H1 (cell line): ENCODE measurements around the gene WRAP73. TPM values are rescaled to one million over a fixed set of nuclear protein-coding genes. Genes with fewer than 3 reads are reported as not detected.

ENCODE experiments used
- CTCF ChIA-PET: fragments of 300-600 bp; sonication (Branson Sonifier 250); formaldehyde crosslinking; loops from one replicate; lab custom pipeline; 2021; ENCODE audit not compliant: partially characterized antibody; lab: Charles Lee
- POLR2A ChIA-PET: fragments of 300-600 bp; sonication (Branson Sonifier 250); formaldehyde crosslinking; loops from one replicate; lab custom pipeline; 2021; ENCODE audit warnings: inconsistent platforms; ENCODE audit not compliant: partially characterized antibody; lab: Charles Lee
- DNase-seq, 2 experiments: peaks; one replicate each; pipeline versions ENCODE4 v3.0.0 to v3.0.0-alpha.2; 2010 to 2022; ENCODE audit warnings: low spot score in 2 of 2, low read depth in 1 of 2, mixed read lengths in 1 of 2
- FAIRE-seq: peaks from 2 replicates; lab custom pipeline; 2011; peaks lifted over from hg19 to GRCh38; lab: Jason Lieb, UNC
- H2AFZ ChIP-seq: 2 replicates; pipeline ENCODE4 v1.8.1; 2012; ENCODE audit warnings: low read length, inconsistent platforms
- H2AK5ac ChIP-seq: 2 replicates; pipeline ENCODE4 v1.6.1; 2013; ENCODE audit warnings: low read depth, low read length
- H2BK120ac ChIP-seq: replicated peaks from 2 replicates; pipeline ENCODE3; 2013; ENCODE audit warnings: low read depth, low read length, inconsistent platforms
- H2BK12ac ChIP-seq: 2 replicates; pipeline ENCODE4 v1.6.1; 2013; ENCODE audit warnings: low read depth, low read length
- H2BK15ac ChIP-seq: 2 replicates; pipeline ENCODE4 v1.6.1; 2013; ENCODE audit warnings: low read length
- H2BK20ac ChIP-seq: 2 replicates; pipeline ENCODE4 v1.6.1; 2013; ENCODE audit warnings: low read length
- H2BK5ac ChIP-seq: 2 replicates; pipeline ENCODE4 v1.6.1; 2013; ENCODE audit warnings: low read depth, low read length
- H3K14ac ChIP-seq: 2 replicates; pipeline ENCODE4 v1.6.1; 2013; ENCODE audit warnings: inconsistent platforms; ENCODE audit not compliant: insufficient read length
- H3K18ac ChIP-seq: 2 replicates; pipeline ENCODE4 v1.6.1; 2013; ENCODE audit warnings: low read length; ENCODE audit errors: extremely low read depth
- H3K23ac ChIP-seq: 2 replicates; pipeline ENCODE4 v1.6.1; 2013; ENCODE audit warnings: inconsistent platforms; ENCODE audit not compliant: insufficient read length
- H3K23me2 ChIP-seq: 2 replicates; pipeline ENCODE4 v1.6.1; 2013; ENCODE audit warnings: low read depth, low read length
- H3K27ac ChIP-seq: 2 replicates; pipeline ENCODE4 v1.6.1; 2011; ENCODE audit warnings: low read depth, low read length, inconsistent platforms
- H3K27me3 ChIP-seq, 4 experiments: replicated peaks in 1 of 4; 1 replicate in 1 of 4; 2 replicates in 3 of 4; pipeline versions ENCODE4 v1.6.1 to v1.8.1; 2011 to 2013; ENCODE audit warnings: low read length in 3 of 4, mild to moderate bottlenecking in 3 of 4, inconsistent platforms in 2 of 4, mixed read lengths in 2 of 4, moderate library complexity in 1 of 4; ENCODE audit not compliant: control insufficient read depth in 3 of 4, insufficient read depth in 3 of 4; ENCODE audit errors: extremely low read depth in 1 of 4
- H3K36me3 ChIP-seq, 4 experiments: 2 replicates each; pipeline versions ENCODE4 v1.6.1 to v1.8.1; 2011 to 2013; ENCODE audit warnings: mild to moderate bottlenecking in 4 of 4, low read length in 3 of 4, moderate library complexity in 2 of 4, control low read depth in 1 of 4, inconsistent platforms in 1 of 4; ENCODE audit not compliant: insufficient read depth in 4 of 4, control insufficient read depth in 2 of 4
- H3K4ac ChIP-seq: replicated peaks from 2 replicates; pipeline ENCODE3; 2013; ENCODE audit warnings: low read length, low read depth, mixed read lengths, inconsistent platforms; ENCODE audit not compliant: insufficient read length
- H3K4me1 ChIP-seq, 4 experiments: replicated peaks in 1 of 4; 1 replicate in 1 of 4; 2 replicates in 3 of 4; pipeline versions ENCODE4 v1.6.1 to v1.8.1; 2011 to 2013; ENCODE audit warnings: low read length in 3 of 4, inconsistent platforms in 2 of 4, mixed read lengths in 1 of 4; ENCODE audit not compliant: insufficient read depth in 4 of 4, control insufficient read depth in 3 of 4
- H3K4me2 ChIP-seq, 2 experiments: 2 replicates each; pipeline versions ENCODE4 v1.6.1 to v1.8.1; 2011 to 2013; ENCODE audit warnings: low read depth in 2 of 2, low read length in 2 of 2, control low read depth in 1 of 2, inconsistent platforms in 1 of 2, mild to moderate bottlenecking in 1 of 2; ENCODE audit not compliant: insufficient read depth in 1 of 2
- H3K4me3 ChIP-seq, 4 experiments: fragments of 200-600, 300-600 bp in 1 of 4; sonication (generic), shearing (Covaris generic), sonication (Bioruptor Twin) in 1 of 4; 2 replicates each; pipeline versions ENCODE4 v1.5.1 to v1.8.1; 2011 to 2016; ENCODE audit warnings: low read length in 4 of 4, low read depth in 3 of 4, control low read depth in 2 of 4, inconsistent platforms in 2 of 4, mild to moderate bottlenecking in 2 of 4, mixed read lengths in 1 of 4, moderate library complexity in 1 of 4; ENCODE audit not compliant: insufficient read depth in 2 of 4; ENCODE audit errors: extremely low read depth in 1 of 4
- H3K56ac ChIP-seq: replicated peaks from 2 replicates; pipeline ENCODE3; 2013; ENCODE audit warnings: low read depth, mild to moderate bottlenecking, mixed read lengths, low read length, inconsistent platforms; ENCODE audit not compliant: insufficient read length
- H3K79me1 ChIP-seq: 2 replicates; pipeline ENCODE4 v1.6.1; 2013; ENCODE audit warnings: low read depth, low read length, control low read depth
- H3K79me2 ChIP-seq, 2 experiments: 2 replicates each; pipeline versions ENCODE4 v1.6.1 to v1.8.1; 2012 to 2013; ENCODE audit warnings: low read length in 2 of 2, mild to moderate bottlenecking in 2 of 2, inconsistent platforms in 1 of 2; ENCODE audit not compliant: insufficient read depth in 2 of 2, control insufficient read depth in 1 of 2
- H3K9ac ChIP-seq, 4 experiments: replicated peaks in 1 of 4; 1 replicate in 1 of 4; 2 replicates in 3 of 4; pipeline versions ENCODE4 v1.6.1 to v1.8.1; 2011 to 2013; ENCODE audit warnings: low read depth in 3 of 4, low read length in 3 of 4, control low read depth in 2 of 4, mild to moderate bottlenecking in 2 of 4, moderate library complexity in 2 of 4, inconsistent platforms in 1 of 4; ENCODE audit errors: extremely low read depth in 1 of 4
- H3K9me3 ChIP-seq, 2 experiments: 2 replicates each; pipeline versions ENCODE4 v1.6.1 to v1.8.1; 2012 to 2013; ENCODE audit warnings: mild to moderate bottlenecking in 2 of 2, moderate library complexity in 2 of 2, control low read depth in 1 of 2, inconsistent platforms in 1 of 2, low read depth in 1 of 2, low read length in 1 of 2, mixed read lengths in 1 of 2; ENCODE audit not compliant: insufficient read depth in 2 of 2
- H4K20me1 ChIP-seq, 2 experiments: replicated peaks in 1 of 2; 2 replicates each; pipeline versions ENCODE3 to v1.8.1; 2011 to 2013; ENCODE audit warnings: inconsistent platforms in 2 of 2, low read length in 2 of 2, mild to moderate bottlenecking in 1 of 2; ENCODE audit not compliant: insufficient read depth in 2 of 2, control insufficient read depth in 1 of 2
- H4K5ac ChIP-seq: 2 replicates; pipeline ENCODE4 v1.6.1; 2013; ENCODE audit warnings: low read length, low read depth, mixed read lengths, inconsistent platforms; ENCODE audit not compliant: insufficient read length
- H4K8ac ChIP-seq: 2 replicates; pipeline ENCODE4 v1.8.0; 2013; ENCODE audit warnings: mild to moderate bottlenecking, moderate library complexity, low read length, inconsistent platforms; ENCODE audit not compliant: insufficient read depth; ENCODE audit errors: extremely low read depth
- H4K91ac ChIP-seq: replicated peaks from 2 replicates; pipeline ENCODE3; 2013; ENCODE audit warnings: low read length, mixed read lengths, inconsistent platforms; ENCODE audit not compliant: insufficient read length
- ASH2L ChIP-seq: fragments of 200-600, 300-600 bp; sonication (generic); IDR thresholded peaks from one replicate; pipeline ENCODE4 v1.7.1; 2017; ENCODE audit warnings: low read length
- CBX5 ChIP-seq: fragments of 300-800, 300-1000 bp; sonication (generic); IDR thresholded peaks from 2 replicates; pipeline ENCODE4 v1.7.1; 2016; ENCODE audit warnings: antibody characterized with exemption, low read length, low read depth
- EZH2 ChIP-seq: fragments of 200-600 bp; sonication (generic); IDR thresholded peaks from 2 replicates; pipeline ENCODE4 v1.7.1; 2012; ENCODE audit warnings: low read depth, mild to moderate bottlenecking, moderate library complexity, low read length, inconsistent platforms; ENCODE audit not compliant: severe bottlenecking
- FOSL1 ChIP-seq: IDR thresholded peaks from 2 replicates; pipeline ENCODE4 v1.6.1; 2011; ENCODE audit warnings: mild to moderate bottlenecking, low read depth, low read length, moderate library complexity; ENCODE audit not compliant: insufficient read depth
- JUND ChIP-seq: IDR thresholded peaks from 2 replicates; pipeline ENCODE4 v1.6.1; 2011; ENCODE audit warnings: mild to moderate bottlenecking, improper control_type of control experiment, low read length
- PHF8 ChIP-seq: fragments of 200-600 bp; sonication (generic); conservative IDR thresholded peaks from 2 replicates; pipeline ENCODE4 v1.7.1; 2012; ENCODE audit warnings: low read depth, mild to moderate bottlenecking, inconsistent platforms, low read length, moderate library complexity
- RFX5 ChIP-seq: IDR thresholded peaks from 2 replicates; pipeline ENCODE4 v1.6.1; 2011; ENCODE audit warnings: low read depth, low read length, improper control_type of control experiment, borderline replicate concordance
- RXRA ChIP-seq: IDR thresholded peaks from 2 replicates; pipeline ENCODE4 v1.6.1; 2011; ENCODE audit warnings: low read depth, mild to moderate bottlenecking, low read length, moderate library complexity; ENCODE audit not compliant: insufficient read depth
- TCF12 ChIP-seq: IDR thresholded peaks from 2 replicates; pipeline ENCODE4 v1.6.1; 2011; ENCODE audit warnings: low read depth, mild to moderate bottlenecking, low read length
- WGBS, 2 experiments: shearing (Covaris generic) in 1 of 2; methylation state at CpG; one replicate each; pipeline versions ENCODE4 v1.1.6 to v1.1.7; 2013 to 2015; ENCODE audit warnings: low lambda C conversion rate in 2 of 2, mixed read lengths in 2 of 2, inconsistent platforms in 1 of 2, low coverage in 1 of 2, missing lambda C conversion rate in 1 of 2; ENCODE audit not compliant: insufficient replicate concordance in 2 of 2, insufficient coverage in 1 of 2, insufficient read length in 1 of 2; ENCODE audit errors: extremely low coverage in 1 of 2, missing lambda C conversion rate in 1 of 2; 5-methylcytosine and 5-hydroxymethylcytosine counted together
- polyA plus RNA-seq, 7 experiments: library from polyadenylated mRNA; depleted of rRNA in 3 of 7; stranded (reverse) in 5 of 7; unstranded in 2 of 7; fragments of >200 nt in 5 of 7; fragments of 200-250 nt in 2 of 7; gene quantifications; 1 replicate in 5 of 7; 2 replicates in 1 of 7; 4 replicates in 1 of 7; pipeline versions ENCODE4 v1.2.1 to v1.2.3, GENCODE V29; 2011 to 2013; ENCODE audit warnings: missing spikeins in 2 of 7, mixed read lengths in 2 of 7
- total RNA-seq: library from RNA; stranded (reverse); fragmentation: NEBNext Ultra II Directional; extraction: Animal tissue kit (Norgen Biotek cat#: 25700); gene quantifications from 2 replicates; pipeline ENCODE4 v1.2.1, GENCODE V29; 2021
- TF ChIP-seq, protein P1 (sequence below): IDR thresholded peaks from 2 replicates; pipeline ENCODE4 v1.6.1; 2012; ENCODE audit warnings: low read length, inconsistent platforms

Gene WRAP73
- total and polyA plus RNA-seq, 2 of the 8 experiments (the other 6 are each of a cell fraction or from before 2014, with no cell fraction given): 30.3 to 50.7 TPM

DNA sequence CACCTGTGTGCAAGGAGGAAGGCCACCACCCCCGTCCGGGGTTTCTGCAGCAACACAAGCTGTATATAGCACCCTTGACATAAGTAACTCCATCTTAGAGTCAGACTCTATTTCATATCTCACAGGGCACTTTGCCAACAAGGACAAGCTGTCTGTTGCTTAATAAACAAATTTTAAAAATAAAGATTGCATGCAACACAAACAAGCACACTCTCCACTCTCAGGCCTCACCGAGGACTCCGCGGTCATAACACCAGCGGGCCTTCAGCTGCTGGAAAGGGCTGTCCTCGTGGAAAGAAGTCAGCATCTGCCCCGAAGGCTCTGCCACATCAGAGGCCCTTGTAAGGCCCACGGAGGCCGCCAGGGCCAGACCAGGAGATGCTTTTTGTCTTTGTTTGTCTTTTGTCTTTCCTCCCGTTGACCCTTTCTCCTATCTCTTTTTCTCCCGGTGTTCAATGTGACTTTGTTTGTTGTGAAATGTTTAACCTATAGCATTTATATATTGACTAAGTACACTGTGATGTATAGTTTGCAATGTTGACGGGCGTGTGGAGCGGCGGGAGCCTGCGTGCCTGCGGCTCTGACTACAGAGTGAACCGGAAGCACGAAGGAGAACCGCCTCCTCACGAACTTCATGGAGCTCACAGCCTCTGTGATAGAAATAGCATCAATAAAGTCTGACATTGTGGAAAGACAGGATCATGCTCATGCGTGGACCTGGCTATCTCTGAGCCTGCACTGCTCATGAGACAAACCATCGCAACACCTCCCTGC lies 62.7 kb downstream of the WRAP73 start:
- H2AK5ac ChIP-seq: no peak overlapping the region
- peaks cover 11 to 12% of the 10 kb centered on the region in 2 experiments; a peak in 2 of 4 replicates for H3K9me3 ChIP-seq
- no peak overlapping the region for H3K4me3 ChIP-seq
- no peak overlapping the region for H4K5ac ChIP-seq
- no peak overlapping the region for H3K4ac ChIP-seq
- H3K23me2 ChIP-seq: 0 out of 2 replicates have a peak, but pooled peaks cover 3% of the 10 kb centered on the region
- H3K14ac ChIP-seq: no peak overlapping the region
- no peak overlapping the region for H2BK5ac ChIP-seq
- no peak overlapping the region for H2BK15ac ChIP-seq
- H4K20me1 ChIP-seq: peaks cover 0 to 4% of the 10 kb centered on the region in 2 experiments
- H3K56ac ChIP-seq: no peak overlapping the region
- H3K23ac ChIP-seq: no peak overlapping the region
- 0 out of 2 replicates have a peak overlapping the region, but pooled peaks have one; percentile 68 for H4K8ac ChIP-seq
- WGBS, 2 experiments: 91% methylated on average over 24 of the region's 24 CpGs; no CpG with 5 or more reads in 1 of the 2 experiments
- no peaks in the 10 kb centered on the region for H3K27me3 ChIP-seq
- no peak for FAIRE-seq
- H4K91ac ChIP-seq: no peak overlapping the region
- H3K4me2 ChIP-seq: no peak overlapping the region
- CTCF ChIA-PET: interaction anchor here (0.7 to 9.7 kb wide), 19 partner anchors 8 to 137 kb away, joined by 3 to 132 read pairs (median 4); partner anchors contain the start of genes MEGF6 and TPRG1L
- POLR2A ChIA-PET: interaction anchor here (0.6 to 1.5 kb wide), 2 partner anchors 14 to 101 kb away, joined by 3 read pairs; no protein-coding TSS in a partner anchor
- no peaks in the 10 kb centered on the region; a peak in 1 of 8 replicates for H3K36me3 ChIP-seq
- no peaks in the 10 kb centered on the region for H3K79me2 ChIP-seq
- H3K18ac ChIP-seq: no peak overlapping the region
- H3K4me1 ChIP-seq: peaks cover 0 to 4% (median 3%) of the 10 kb centered on the region in 4 experiments; a peak in 4 of 7 replicates
- DNase-seq: no peak
- H3K9ac ChIP-seq: no peak overlapping the region
- H2AFZ ChIP-seq: no peak overlapping the region
- H2BK20ac ChIP-seq: no peak overlapping the region
- H3K27ac ChIP-seq: no peak overlapping the region
- no peak overlapping the region for H2BK12ac ChIP-seq
- no peaks in the 10 kb centered on the region for H3K79me1 ChIP-seq
- H2BK120ac ChIP-seq: no peak overlapping the region
- TF ChIP-seq CBX5 (no peak), FOSL1 (no peak), JUND (no peak), RXRA (no peak), TCF12 (no peak), PHF8 (no peak), RFX5 (no peak), EZH2 (no peak), ASH2L (no peak)
- TF ChIP-seq, protein P1, sequence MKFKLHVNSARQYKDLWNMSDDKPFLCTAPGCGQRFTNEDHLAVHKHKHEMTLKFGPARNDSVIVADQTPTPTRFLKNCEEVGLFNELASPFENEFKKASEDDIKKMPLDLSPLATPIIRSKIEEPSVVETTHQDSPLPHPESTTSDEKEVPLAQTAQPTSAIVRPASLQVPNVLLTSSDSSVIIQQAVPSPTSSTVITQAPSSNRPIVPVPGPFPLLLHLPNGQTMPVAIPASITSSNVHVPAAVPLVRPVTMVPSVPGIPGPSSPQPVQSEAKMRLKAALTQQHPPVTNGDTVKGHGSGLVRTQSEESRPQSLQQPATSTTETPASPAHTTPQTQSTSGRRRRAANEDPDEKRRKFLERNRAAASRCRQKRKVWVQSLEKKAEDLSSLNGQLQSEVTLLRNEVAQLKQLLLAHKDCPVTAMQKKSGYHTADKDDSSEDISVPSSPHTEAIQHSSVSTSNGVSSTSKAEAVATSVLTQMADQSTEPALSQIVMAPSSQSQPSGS: no peak
